Vagina (tissue), 2 donors: ENCODE data around the gene MARCHF9. TPM values are rescaled to one million over a fixed set of nuclear protein-coding genes. Genes with fewer than 3 reads are reported as not detected.

Experiments used
- DNase-seq, 2 donors: peaks; one replicate each; pipeline ENCODE4 v3.0.0-alpha.2; 2017; ENCODE audit errors: extremely low spot score in 2 of 2
- H3K27ac ChIP-seq: fragments of 200-600 bp; sonication (generic); one replicate; pipeline ENCODE4 v1.5.1; 2019
- H3K27me3 ChIP-seq: fragments of 200-600 bp; sonication (generic); one replicate; pipeline ENCODE4 v1.5.1; 2019
- H3K36me3 ChIP-seq, 2 donors: fragments of 200-600 bp; sonication (generic); one replicate each; pipeline ENCODE4 v1.5.1; 2017 to 2019
- H3K4me1 ChIP-seq: fragments of 200-600 bp; sonication (generic); one replicate; pipeline ENCODE4 v1.5.1; 2019
- H3K4me3 ChIP-seq, 2 donors: fragments of 200-600 bp; sonication (generic); 1 replicate in 1 of 2; 2 replicates in 1 of 2; pipeline ENCODE4 v1.5.1; 2016 to 2019
- H3K9me3 ChIP-seq: fragments of 200-600 bp; sonication (generic); one replicate; pipeline ENCODE4 v1.5.1; 2019
- CTCF ChIP-seq, 3 experiments: fragments of 450-650 bp in 2 of 3; fragments of 200-600 bp in 1 of 3; sonication (generic) in 1 of 3; IDR thresholded peaks; one replicate each; pipeline ENCODE4 v1.5.1; 2017 to 2019; ENCODE audit warnings: antibody characterized with exemption in 3 of 3, mild to moderate bottlenecking in 2 of 3, moderate library complexity in 2 of 3
- POLR2A ChIP-seq, 2 donors: fragments of 450-650 bp; IDR thresholded peaks; one replicate each; pipeline ENCODE4 v1.6.1; 2017; ENCODE audit warnings: antibody characterized with exemption in 2 of 2, mild to moderate bottlenecking in 2 of 2, moderate library complexity in 2 of 2
- POLR2AphosphoS5 ChIP-seq, 2 donors: sonication (generic); formaldehyde crosslinking; IDR thresholded peaks; one replicate each; pipeline ENCODE4 v1.9.0; 2017; ENCODE audit warnings: antibody characterized with exemption in 2 of 2, mild to moderate bottlenecking in 2 of 2, low read depth in 1 of 2; ENCODE audit not compliant: insufficient read depth in 1 of 2
- intact Hi-C: fragments of 100-400 bp; cut with DNase I; formaldehyde crosslinking; loops from one replicate; pipeline ENCODE4 v1.15.1; 2023
- total RNA-seq: library from RNA; depleted of rRNA; stranded (reverse); fragments of >200 nt; gene quantifications from one replicate; pipeline ENCODE4 v1.2.3, GENCODE V29; 2016

Gene MARCHF9
- total RNA-seq, 1 donor from 2014 or later, result 8.3 TPM

- no peak for TF ChIP-seq POLR2A (IDR thresholded peaks at IDR 0.05)
- TF ChIP-seq POLR2AphosphoS5 (IDR thresholded peaks at IDR 0.05; ENCODE audit: insufficient read depth in 1 of 2, low read depth in 1 of 2), result no peak
- Histone ChIP-seq H3K36me3 (no peaks in the 10 kb centered on the region), H3K4me3 (peak overlapping the region in 1 of 2 donors; percentile 22), H3K9me3 (no peaks in the 10 kb centered on the region), H3K4me1 (peaks cover 36% of the 10 kb centered on the region), H3K27ac (no peak overlapping the region), H3K27me3 (peaks cover 6% of the 10 kb centered on the region)
- DNase-seq, result no peak
- intact Hi-C loops, result no loop called here
Observed at GRCh38 chr12:57735952-57736740, 18.8 kb upstream of the MARCHF9 start.

- intact Hi-C loops, result no loop called here
- no peak for DNase-seq
- H3K4me3 ChIP-seq, result peak overlapping the region; percentile 1 to 47
- peaks cover 6% of the 10 kb centered on the region for H3K27me3 ChIP-seq
- no peaks in the 10 kb centered on the region for H3K9me3 ChIP-seq
- TF ChIP-seq POLR2A (IDR thresholded peaks at IDR 0.05) (no peak), POLR2AphosphoS5 (IDR thresholded peaks at IDR 0.05; ENCODE audit: insufficient read depth in 1 of 2, low read depth in 1 of 2) (no peak), CTCF (IDR thresholded peaks at IDR 0.05) (no peak)
- H3K4me1 ChIP-seq, result peaks cover 36% of the 10 kb centered on the region
- no peak overlapping the region for H3K27ac ChIP-seq
- H3K36me3 ChIP-seq, result no peaks in the 10 kb centered on the region
Observed at GRCh38 chr12:57736741-57737466, 18.0 kb upstream of the MARCHF9 start.

- Histone ChIP-seq H3K4me3 (peak overlapping the region; percentile 1 to 47), H3K27ac (no peak overlapping the region), H3K4me1 (peaks cover 36% of the 10 kb centered on the region), H3K9me3 (no peaks in the 10 kb centered on the region), H3K36me3 (no peaks in the 10 kb centered on the region), H3K27me3 (peaks cover 6% of the 10 kb centered on the region)
- TF ChIP-seq POLR2AphosphoS5 (IDR thresholded peaks at IDR 0.05; ENCODE audit: insufficient read depth in 1 of 2, low read depth in 1 of 2) (no peak), POLR2A (IDR thresholded peaks at IDR 0.05) (no peak), CTCF (IDR thresholded peaks at IDR 0.05) (no peak)
- intact Hi-C loops, result no loop called here
- DNase-seq, result no peak
Observed at GRCh38 chr12:57737467-57738460, 17.1 kb upstream of the MARCHF9 start.

GRCh38 chr12:57738661-57739237 is 16.2 kb upstream of the MARCHF9 start, which contains the start of gene AGAP2:
Gene AGAP2, minus strand, starts transcription at chr12:57738742. Its CDS starts 496 bp downstream, at chr12:57738246.
- intact Hi-C loops, result no loop called here
- no peak for TF ChIP-seq POLR2AphosphoS5 (IDR thresholded peaks at IDR 0.05; ENCODE audit: insufficient read depth in 1 of 2, low read depth in 1 of 2)
- no peak for TF ChIP-seq CTCF (IDR thresholded peaks at IDR 0.05)
- TF ChIP-seq POLR2A (IDR thresholded peaks at IDR 0.05), result no peak
- Histone ChIP-seq H3K9me3 (no peaks in the 10 kb centered on the region), H3K27me3 (peaks cover 6% of the 10 kb centered on the region), H3K4me1 (peaks cover 36% of the 10 kb centered on the region), H3K27ac (no peak within 1 kb of the TSS), H3K4me3 (peak within 1 kb of the TSS; percentile 1 to 47), H3K36me3 (no peaks in the 10 kb centered on the region)
- DNase-seq, result no peak
